ENCODE data around the gene IFITM5. TPM values are rescaled to one million over a fixed set of nuclear protein-coding genes. Genes with fewer than 3 reads are reported as not detected.

The IFITM5 gene
- total and polyA plus RNA-seq, 4 donors, result 0.29 TPM; not detected in 3

GRCh38 chr11:253886-254270 lies 45.4 kb downstream of the IFITM5 start:
- H3K4me3 ChIP-seq (ENCODE audit: low read depth, low read length), result no peak overlapping the region
- H3K9me3 ChIP-seq (ENCODE audit: control insufficient read depth, insufficient read depth, low read length), result no peaks in the 10 kb centered on the region
- no peaks in the 10 kb centered on the region for H3K4me1 ChIP-seq (ENCODE audit: control insufficient read depth, insufficient read depth, low read length)
- no peaks in the 10 kb centered on the region for H3K27me3 ChIP-seq (ENCODE audit: control insufficient read depth, insufficient read depth, low read length)
- H3K27ac ChIP-seq (ENCODE audit: low read depth, low read length), result no peak overlapping the region
- H3K36me3 ChIP-seq (ENCODE audit: control insufficient read depth, insufficient read depth, low read length), result peaks cover 41% of the 10 kb centered on the region
- no peak for DNase-seq (ENCODE audit: low read depth in 4 of 6, low spot score in 6 of 6)
- WGBS (ENCODE audit: insufficient coverage), result 92% methylated on average over 4 of the region's 5 CpGs

- H3K27me3 ChIP-seq (ENCODE audit: control insufficient read depth, insufficient read depth, low read length), result no peaks in the 10 kb centered on the region
- no peaks in the 10 kb centered on the region for H3K4me1 ChIP-seq (ENCODE audit: control insufficient read depth, insufficient read depth, low read length)
- H3K4me3 ChIP-seq (ENCODE audit: low read depth, low read length), result no peak overlapping the region
- 80% methylated on average over 12 of the region's 13 CpGs for WGBS (ENCODE audit: insufficient coverage)
- no peak for DNase-seq (ENCODE audit: low read depth in 4 of 6, low spot score in 6 of 6)
- H3K27ac ChIP-seq (ENCODE audit: low read depth, low read length), result no peak overlapping the region
- H3K36me3 ChIP-seq (ENCODE audit: control insufficient read depth, insufficient read depth, low read length), result peaks cover 44% of the 10 kb centered on the region
- no peaks in the 10 kb centered on the region for H3K9me3 ChIP-seq (ENCODE audit: control insufficient read depth, insufficient read depth, low read length)
Observed at GRCh38 chr11:253160-253885, 46.0 kb downstream of the IFITM5 start.

GRCh38 chr11:252666-253065 lies 46.7 kb downstream of the IFITM5 start:
- no peak for DNase-seq (ENCODE audit: low read depth in 4 of 6, low spot score in 6 of 6)
- 91% methylated on average over 2 of the region's 8 CpGs for WGBS (ENCODE audit: insufficient coverage)
- Histone ChIP-seq H3K27ac (ENCODE audit: low read depth, low read length) (no peak overlapping the region), H3K4me1 (ENCODE audit: control insufficient read depth, insufficient read depth, low read length) (no peaks in the 10 kb centered on the region), H3K9me3 (ENCODE audit: control insufficient read depth, insufficient read depth, low read length) (no peaks in the 10 kb centered on the region), H3K4me3 (ENCODE audit: low read depth, low read length) (no peak overlapping the region), H3K27me3 (ENCODE audit: control insufficient read depth, insufficient read depth, low read length) (no peaks in the 10 kb centered on the region), H3K36me3 (ENCODE audit: control insufficient read depth, insufficient read depth, low read length) (peaks cover 47% of the 10 kb centered on the region)

GRCh38 chr11:251550-251949 lies 47.8 kb downstream of the IFITM5 start:
- Histone ChIP-seq H3K4me1 (ENCODE audit: control insufficient read depth, insufficient read depth, low read length) (no peaks in the 10 kb centered on the region), H3K9me3 (ENCODE audit: control insufficient read depth, insufficient read depth, low read length) (no peaks in the 10 kb centered on the region), H3K27me3 (ENCODE audit: control insufficient read depth, insufficient read depth, low read length) (no peaks in the 10 kb centered on the region), H3K36me3 (ENCODE audit: control insufficient read depth, insufficient read depth, low read length) (peaks cover 54% of the 10 kb centered on the region), H3K4me3 (ENCODE audit: low read depth, low read length) (no peak overlapping the region), H3K27ac (ENCODE audit: low read depth, low read length) (no peak overlapping the region)
- DNase-seq (ENCODE audit: low read depth in 4 of 6, low spot score in 6 of 6), result no peak
- 93% methylated on average over 8 of the region's 10 CpGs for WGBS (ENCODE audit: insufficient coverage)

- H3K4me1 ChIP-seq (ENCODE audit: control insufficient read depth, insufficient read depth, low read length), result no peaks in the 10 kb centered on the region
- H3K36me3 ChIP-seq (ENCODE audit: control insufficient read depth, insufficient read depth, low read length), result peaks cover 61% of the 10 kb centered on the region
- no peaks in the 10 kb centered on the region for H3K9me3 ChIP-seq (ENCODE audit: control insufficient read depth, insufficient read depth, low read length)
- DNase-seq (ENCODE audit: low read depth in 4 of 6, low spot score in 6 of 6), result peak in 2 of 6 donors; percentile 38 to 51
- no peaks in the 10 kb centered on the region for H3K27me3 ChIP-seq (ENCODE audit: control insufficient read depth, insufficient read depth, low read length)
- H3K4me3 ChIP-seq (ENCODE audit: low read depth, low read length), result no peak overlapping the region
- 75% methylated on average over 10 of the region's 10 CpGs for WGBS (ENCODE audit: insufficient coverage)
- no peak overlapping the region for H3K27ac ChIP-seq (ENCODE audit: low read depth, low read length)
Observed at GRCh38 chr11:250740-251299, 48.5 kb downstream of the IFITM5 start.

- Histone ChIP-seq H3K4me3 (ENCODE audit: low read depth, low read length) (no peak overlapping the region), H3K9me3 (ENCODE audit: control insufficient read depth, insufficient read depth, low read length) (no peaks in the 10 kb centered on the region), H3K27ac (ENCODE audit: low read depth, low read length) (no peak overlapping the region), H3K36me3 (ENCODE audit: control insufficient read depth, insufficient read depth, low read length) (peaks cover 66% of the 10 kb centered on the region), H3K4me1 (ENCODE audit: control insufficient read depth, insufficient read depth, low read length) (no peaks in the 10 kb centered on the region), H3K27me3 (ENCODE audit: control insufficient read depth, insufficient read depth, low read length) (no peaks in the 10 kb centered on the region)
- WGBS (ENCODE audit: insufficient coverage), result 69% methylated on average over 1 of the region's 5 CpGs
- no peak for DNase-seq (ENCODE audit: low read depth in 4 of 6, low spot score in 6 of 6)
Observed at GRCh38 chr11:250274-250673, 49.1 kb downstream of the IFITM5 start.

GRCh38 chr11:249062-249461 lies 50.3 kb downstream of the IFITM5 start:
- Histone ChIP-seq H3K4me3 (ENCODE audit: low read depth, low read length) (no peak overlapping the region), H3K27me3 (ENCODE audit: control insufficient read depth, insufficient read depth, low read length) (no peaks in the 10 kb centered on the region), H3K4me1 (ENCODE audit: control insufficient read depth, insufficient read depth, low read length) (no peaks in the 10 kb centered on the region), H3K36me3 (ENCODE audit: control insufficient read depth, insufficient read depth, low read length) (peaks cover 72% of the 10 kb centered on the region), H3K9me3 (ENCODE audit: control insufficient read depth, insufficient read depth, low read length) (no peaks in the 10 kb centered on the region), H3K27ac (ENCODE audit: low read depth, low read length) (no peak overlapping the region)
- 95% methylated on average over 5 of the region's 8 CpGs for WGBS (ENCODE audit: insufficient coverage)
- DNase-seq (ENCODE audit: low read depth in 4 of 6, low spot score in 6 of 6), result no peak

Small RNAs within 50 kb of the gene (small RNA-seq; reads per million reads assigned to genes)
- not detected for gene AC136475.6 (ENCODE audit: low replicate concordance)

Other genes with a start within 250 kb of the IFITM5 start
- not detected for gene SCGB1C1, start 106.4 kb downstream of the IFITM5 start, total RNA-seq
- gene SCGB1C1, start 106.4 kb downstream of the IFITM5 start, polyA plus RNA-seq (ENCODE audit: insufficient read length in 2 of 2), result not detected
- 10 to 100 TPM; 11.2 to 16.1 TPM for gene BET1L, start 92.1 kb downstream of the IFITM5 start, total RNA-seq
- 10 to 100 TPM; 26.3 to 31.2 TPM for gene BET1L, start 92.1 kb downstream of the IFITM5 start, polyA plus RNA-seq (ENCODE audit: insufficient read length in 2 of 2)
- gene RIC8A, start 91.8 kb downstream of the IFITM5 start, total RNA-seq, result 100 to 1,000 TPM in 1 of 2 donors, 10 to 100 TPM in 1; 93.1 to 118 TPM
- gene RIC8A, start 91.8 kb downstream of the IFITM5 start, polyA plus RNA-seq (ENCODE audit: insufficient read length in 2 of 2), result 100 to 1,000 TPM in 1 of 2 donors, 10 to 100 TPM in 1; 96.4 to 105 TPM
- 10 to 100 TPM; 15.3 to 24.1 TPM for gene SIRT3, start 63.2 kb downstream of the IFITM5 start, total RNA-seq
- 10 to 100 TPM; 44.9 to 58.0 TPM for gene SIRT3, start 63.2 kb downstream of the IFITM5 start, polyA plus RNA-seq (ENCODE audit: insufficient read length in 2 of 2)
- gene PSMD13, start 62.5 kb downstream of the IFITM5 start, total RNA-seq, result 10 to 100 TPM; 93.5 to 95.0 TPM
- gene PSMD13, start 62.5 kb downstream of the IFITM5 start, polyA plus RNA-seq (ENCODE audit: insufficient read length in 2 of 2), result 100 to 1,000 TPM; 134 to 160 TPM
- gene NLRP6, start 21.1 kb downstream of the IFITM5 start, total RNA-seq, result not detected
- not detected for gene NLRP6, start 21.1 kb downstream of the IFITM5 start, polyA plus RNA-seq (ENCODE audit: insufficient read length in 2 of 2)
- 10 to 100 TPM in 1 of 2 donors, 1 to 10 TPM in 1; 3.9 to 15.9 TPM for gene PGGHG, start 10.4 kb downstream of the IFITM5 start, total RNA-seq
- 1 to 10 TPM; 5.9 to 6.5 TPM for gene PGGHG, start 10.4 kb downstream of the IFITM5 start, polyA plus RNA-seq (ENCODE audit: insufficient read length in 2 of 2)
- 100 to 1,000 TPM in 1 of 2 donors, 10 to 100 TPM in 1; 26.3 to 132 TPM for gene IFITM2, start 8.3 kb upstream of the IFITM5 start, total RNA-seq
- 10 to 100 TPM; 58.4 to 59.4 TPM for gene IFITM2, start 8.3 kb upstream of the IFITM5 start, polyA plus RNA-seq (ENCODE audit: insufficient read length in 2 of 2)
- gene IFITM1, start 14.5 kb upstream of the IFITM5 start, total RNA-seq, result 100 to 1,000 TPM in 1 of 2 donors, 10 to 100 TPM in 1; 23.1 to 125 TPM
- gene IFITM1, start 14.5 kb upstream of the IFITM5 start, polyA plus RNA-seq (ENCODE audit: insufficient read length in 2 of 2), result 10 to 100 TPM; 18.0 to 29.2 TPM
- gene IFITM3, start 21.3 kb upstream of the IFITM5 start, total RNA-seq, result 100 to 1,000 TPM in 1 of 2 donors, 10 to 100 TPM in 1; 26.2 to 217 TPM
- 100 to 1,000 TPM; 121 to 179 TPM for gene IFITM3, start 21.3 kb upstream of the IFITM5 start, polyA plus RNA-seq (ENCODE audit: insufficient read length in 2 of 2)
- 10 to 100 TPM; 27.0 to 67.1 TPM for gene B4GALNT4, start 70.0 kb upstream of the IFITM5 start, total RNA-seq
- 100 to 1,000 TPM; 182 to 192 TPM for gene B4GALNT4, start 70.0 kb upstream of the IFITM5 start, polyA plus RNA-seq (ENCODE audit: insufficient read length in 2 of 2)
- gene PKP3, start 94.7 kb upstream of the IFITM5 start, total RNA-seq, result under 1 TPM; 0.61 to 0.69 TPM
- gene PKP3, start 94.7 kb upstream of the IFITM5 start, polyA plus RNA-seq (ENCODE audit: insufficient read length in 2 of 2), result 1 to 10 TPM in 1 of 2 donors, under 1 TPM in 1; 0.77 to 1.3 TPM
- gene SIGIRR, start 115.5 kb upstream of the IFITM5 start, total RNA-seq, result 10 to 100 TPM; 10.6 to 42.5 TPM
- gene SIGIRR, start 115.5 kb upstream of the IFITM5 start, polyA plus RNA-seq (ENCODE audit: insufficient read length in 2 of 2), result 10 to 100 TPM; 41.2 to 56.4 TPM
- gene ANO9, start 142.5 kb upstream of the IFITM5 start, total RNA-seq, result under 1 TPM in 1 of 2 donors, not detected in 1; 0.22 TPM
- under 1 TPM; 0.10 to 0.53 TPM for gene ANO9, start 142.5 kb upstream of the IFITM5 start, polyA plus RNA-seq (ENCODE audit: insufficient read length in 2 of 2)
- 10 to 100 TPM; 17.9 to 30.7 TPM for gene PTDSS2, start 150.8 kb upstream of the IFITM5 start, total RNA-seq
- 10 to 100 TPM; 49.6 to 62.7 TPM for gene PTDSS2, start 150.8 kb upstream of the IFITM5 start, polyA plus RNA-seq (ENCODE audit: insufficient read length in 2 of 2)
- 100 to 1,000 TPM in 1 of 2 donors, 10 to 100 TPM in 1; 62.8 to 119 TPM for gene RNH1, start 207.7 kb upstream of the IFITM5 start, total RNA-seq
- gene RNH1, start 207.7 kb upstream of the IFITM5 start, polyA plus RNA-seq (ENCODE audit: insufficient read length in 2 of 2), result 100 to 1,000 TPM in 1 of 2 donors, 10 to 100 TPM in 1; 77.4 to 112 TPM
- 10 to 100 TPM; 31.7 to 66.3 TPM for gene HRAS, start 236.1 kb upstream of the IFITM5 start, total RNA-seq
- gene HRAS, start 236.1 kb upstream of the IFITM5 start, polyA plus RNA-seq (ENCODE audit: insufficient read length in 2 of 2), result 100 to 1,000 TPM; 132 to 147 TPM
- gene LRRC56, start 238.0 kb upstream of the IFITM5 start, total RNA-seq, result 1 to 10 TPM; 1.8 to 2.9 TPM
- gene LRRC56, start 238.0 kb upstream of the IFITM5 start, polyA plus RNA-seq (ENCODE audit: insufficient read length in 2 of 2), result 1 to 10 TPM; 6.4 to 8.0 TPM